ENCODE results near the gene RHOBTB3.

Gene RHOBTB3

DNA sequence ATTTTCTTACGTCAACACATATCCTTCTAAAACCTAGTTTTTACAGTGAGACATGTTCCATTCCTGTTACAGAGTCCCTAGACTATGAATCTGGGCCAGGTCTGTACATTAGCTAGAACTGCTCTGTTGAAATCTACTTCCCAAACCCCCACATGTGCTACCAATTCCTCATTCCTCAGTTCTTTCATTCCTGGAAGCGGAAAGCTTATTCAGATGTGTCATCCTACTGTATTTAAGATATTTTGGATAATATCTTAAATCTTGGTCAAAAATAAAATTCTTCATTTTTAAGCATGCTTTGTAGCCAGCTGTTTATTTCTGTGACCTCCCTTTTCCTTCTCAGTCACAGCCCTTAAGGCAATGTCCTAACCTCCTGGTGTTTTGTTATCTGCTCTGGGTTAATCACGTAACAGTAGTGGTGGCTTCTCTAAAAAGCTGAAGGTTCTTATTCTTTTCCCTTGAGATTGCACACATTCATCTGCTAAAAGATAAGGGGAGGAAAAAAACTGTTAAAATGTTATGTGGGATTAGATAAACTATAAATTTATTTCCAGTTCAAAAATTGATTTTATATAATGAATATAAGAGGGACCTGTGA is 55.8 kb downstream of the RHOBTB3 start:
- no peak overlapping the region for H3K4me3 ChIP-seq (ENCODE audit: control insufficient read depth, low read depth, low read length)
- peak; percentile 38 for DNase-seq (ENCODE audit: low read depth)
- TF ChIP-seq, protein P1, sequence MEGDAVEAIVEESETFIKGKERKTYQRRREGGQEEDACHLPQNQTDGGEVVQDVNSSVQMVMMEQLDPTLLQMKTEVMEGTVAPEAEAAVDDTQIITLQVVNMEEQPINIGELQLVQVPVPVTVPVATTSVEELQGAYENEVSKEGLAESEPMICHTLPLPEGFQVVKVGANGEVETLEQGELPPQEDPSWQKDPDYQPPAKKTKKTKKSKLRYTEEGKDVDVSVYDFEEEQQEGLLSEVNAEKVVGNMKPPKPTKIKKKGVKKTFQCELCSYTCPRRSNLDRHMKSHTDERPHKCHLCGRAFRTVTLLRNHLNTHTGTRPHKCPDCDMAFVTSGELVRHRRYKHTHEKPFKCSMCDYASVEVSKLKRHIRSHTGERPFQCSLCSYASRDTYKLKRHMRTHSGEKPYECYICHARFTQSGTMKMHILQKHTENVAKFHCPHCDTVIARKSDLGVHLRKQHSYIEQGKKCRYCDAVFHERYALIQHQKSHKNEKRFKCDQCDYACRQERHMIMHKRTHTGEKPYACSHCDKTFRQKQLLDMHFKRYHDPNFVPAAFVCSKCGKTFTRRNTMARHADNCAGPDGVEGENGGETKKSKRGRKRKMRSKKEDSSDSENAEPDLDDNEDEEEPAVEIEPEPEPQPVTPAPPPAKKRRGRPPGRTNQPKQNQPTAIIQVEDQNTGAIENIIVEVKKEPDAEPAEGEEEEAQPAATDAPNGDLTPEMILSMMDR (conservative IDR thresholded peaks at IDR 0.05; ENCODE audit: control insufficient read depth, insufficient read depth, low read depth, low read length): no peak

DNA sequence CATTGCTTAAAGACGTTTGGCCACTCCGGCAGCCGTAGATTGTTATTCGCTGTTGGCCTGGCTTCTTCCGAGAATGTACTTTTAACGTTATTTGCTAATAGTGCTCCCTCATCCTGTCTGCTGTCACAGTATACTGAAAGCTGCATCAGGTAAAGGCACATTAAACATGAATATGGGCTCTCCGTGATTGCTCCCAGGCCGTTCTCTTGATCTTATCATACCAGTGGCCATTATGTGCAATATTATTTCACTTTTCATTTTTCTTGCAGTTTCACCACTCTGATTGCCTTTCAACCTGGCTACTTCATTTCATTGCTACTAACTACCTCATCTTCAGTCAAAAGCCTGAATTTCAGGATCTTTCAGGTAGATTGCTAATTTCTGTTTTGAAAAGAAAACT is 57.4 kb downstream of the RHOBTB3 start:
- H3K4me3 ChIP-seq (ENCODE audit: control insufficient read depth, low read depth, low read length): no peak overlapping the region
- TF ChIP-seq, protein P1 (conservative IDR thresholded peaks at IDR 0.05; ENCODE audit: control insufficient read depth, insufficient read depth, low read depth, low read length): no peak
- no peak for DNase-seq (ENCODE audit: low read depth)

DNA sequence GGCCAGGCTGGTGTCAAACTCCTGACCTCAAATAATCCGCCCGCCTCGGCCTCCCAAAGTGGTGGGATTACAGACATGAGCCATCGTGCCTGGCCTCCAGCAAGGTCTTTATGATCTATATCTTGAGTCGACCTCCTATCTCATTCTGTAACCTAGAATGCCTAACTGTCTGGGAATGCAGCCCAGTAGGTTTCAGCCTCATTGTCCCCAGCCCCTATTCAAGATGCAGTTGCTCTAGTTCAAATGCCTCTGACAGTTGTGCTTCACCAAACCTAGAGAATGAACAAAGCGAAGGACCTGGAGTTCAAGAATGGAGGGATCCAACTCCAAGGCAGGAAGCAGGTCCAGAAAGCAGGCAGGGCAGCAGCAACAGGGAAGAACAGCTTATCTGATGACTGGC is 60.6 kb downstream of the RHOBTB3 start:
- no peak overlapping the region for H3K4me3 ChIP-seq (ENCODE audit: control insufficient read depth, low read depth, low read length)
- no peak for DNase-seq (ENCODE audit: low read depth)
- TF ChIP-seq, protein P1 (conservative IDR thresholded peaks at IDR 0.05; ENCODE audit: control insufficient read depth, insufficient read depth, low read depth, low read length): no peak

DNA sequence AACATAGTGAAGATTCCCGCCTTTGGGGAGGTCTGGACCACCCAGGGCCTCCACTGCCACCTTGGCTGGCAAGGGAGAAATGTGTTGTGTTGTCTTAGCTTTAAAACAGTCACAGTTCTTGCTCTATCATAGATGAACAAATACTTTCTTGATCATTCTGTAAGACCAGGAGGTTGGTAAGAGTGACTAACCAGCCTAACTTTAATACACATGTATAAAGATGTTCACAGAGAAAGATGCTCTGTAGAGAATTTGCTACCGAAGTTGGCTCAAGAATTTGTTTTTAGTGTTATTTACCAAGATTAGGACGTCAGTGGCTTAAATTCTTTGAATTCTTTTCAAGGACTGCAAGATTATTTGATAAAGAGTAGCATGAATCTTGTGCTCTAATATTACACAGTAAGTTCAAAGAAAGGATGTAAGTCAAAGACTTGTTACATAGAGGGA is 63.0 kb downstream of the RHOBTB3 start:
- no peak for DNase-seq (ENCODE audit: low read depth)
- TF ChIP-seq, protein P1 (conservative IDR thresholded peaks at IDR 0.05; ENCODE audit: control insufficient read depth, insufficient read depth, low read depth, low read length): no peak

DNA sequence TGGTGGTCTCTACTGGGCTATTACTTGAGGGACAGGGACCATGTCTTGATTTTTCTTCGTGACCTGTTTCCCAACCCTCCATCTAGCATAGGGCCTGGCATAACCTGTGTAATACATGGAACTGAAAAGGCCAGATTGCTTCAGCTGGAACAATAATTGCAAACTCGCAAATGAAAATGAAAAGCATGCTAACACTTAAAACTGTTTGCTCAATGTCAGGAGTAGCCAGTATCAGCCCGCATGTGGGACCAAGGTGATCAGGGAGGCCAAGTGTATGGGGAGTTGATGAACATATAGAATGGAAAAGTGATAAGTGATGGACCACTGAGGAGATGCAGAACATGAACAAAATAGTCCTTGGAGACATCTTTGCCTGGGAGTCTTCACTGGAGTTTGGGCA is 66.2 kb downstream of the RHOBTB3 start:
- no peak for DNase-seq (ENCODE audit: low read depth)
- TF ChIP-seq, protein P1 (conservative IDR thresholded peaks at IDR 0.05; ENCODE audit: control insufficient read depth, insufficient read depth, low read depth, low read length): no peak
- H3K4me3 ChIP-seq (ENCODE audit: control insufficient read depth, low read depth, low read length): no peak overlapping the region

More for the DNA sequence above, 63.0 kb downstream of the RHOBTB3 start:
- no peak overlapping the region for H3K4me3 ChIP-seq (ENCODE audit: control insufficient read depth, low read depth, low read length)

DNA sequence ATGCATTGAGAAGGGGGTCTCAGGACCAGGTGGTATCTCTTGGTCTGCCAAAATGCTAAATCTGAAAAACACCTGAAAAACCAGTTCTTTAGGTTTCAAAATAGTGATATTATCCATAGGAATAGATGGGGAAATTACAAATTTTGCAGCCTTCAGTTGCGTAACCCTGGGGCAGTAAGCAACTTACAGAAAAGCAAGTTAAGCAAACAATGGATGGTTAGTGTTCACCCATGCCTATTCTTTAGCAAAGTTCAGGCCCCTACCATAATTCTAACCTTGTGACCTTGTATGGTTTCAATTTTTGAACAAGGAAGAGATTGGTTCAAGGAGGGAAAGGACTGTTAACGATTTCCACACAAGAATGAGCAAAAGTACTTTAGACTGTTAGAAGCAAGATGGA is 66.9 kb downstream of the RHOBTB3 start:
- TF ChIP-seq, protein P1 (conservative IDR thresholded peaks at IDR 0.05; ENCODE audit: control insufficient read depth, insufficient read depth, low read depth, low read length): no peak
- no peak for DNase-seq (ENCODE audit: low read depth)
- H3K4me3 ChIP-seq (ENCODE audit: control insufficient read depth, low read depth, low read length): no peak overlapping the region

DNA sequence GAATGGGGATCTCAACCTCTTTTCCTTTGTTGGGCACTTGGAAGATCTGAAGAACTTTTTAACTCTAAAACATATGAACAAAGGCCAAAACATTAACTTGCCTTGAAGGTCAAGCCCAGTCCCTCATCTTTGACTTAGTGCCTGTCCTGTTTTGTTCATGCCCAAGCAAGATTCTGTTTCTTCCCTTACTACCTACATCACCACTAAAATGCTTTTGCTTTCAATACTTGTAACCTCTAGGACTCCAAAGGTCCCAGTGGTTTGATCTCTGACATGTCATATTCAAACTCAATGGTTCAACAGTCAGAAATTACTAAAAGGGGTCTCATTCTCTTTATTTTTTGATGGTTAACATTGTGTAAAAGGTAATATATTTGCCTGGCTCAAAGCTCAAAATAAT is 67.4 kb downstream of the RHOBTB3 start:
- no peak overlapping the region for H3K4me3 ChIP-seq (ENCODE audit: control insufficient read depth, low read depth, low read length)
- TF ChIP-seq, protein P1 (conservative IDR thresholded peaks at IDR 0.05; ENCODE audit: control insufficient read depth, insufficient read depth, low read depth, low read length): no peak
- no peak for DNase-seq (ENCODE audit: low read depth)
